Hepatocyte (in vitro differentiated cells): ENCODE data around the gene USP37. TPM values are rescaled to one million over a fixed set of nuclear protein-coding genes. Genes with fewer than 3 reads are reported as not detected.
A peak's percentile ranks its signal among the peaks of the same experiment; 100 is the strongest.

Experiments
- DNase-seq: peaks from one replicate; pipeline ENCODE4 v3.0.0-alpha.2; 2016; ENCODE audit warnings: low spot score
- H2AFZ ChIP-seq: fragments of 200-600 bp; sonication (generic); 2 replicates; pipeline ENCODE4 v1.6.0; 2016; ENCODE audit warnings: antibody characterized with exemption, mild to moderate bottlenecking
- H3K27ac ChIP-seq: fragments of 200-600 bp; sonication (generic); 2 replicates; pipeline ENCODE4 v1.5.1; 2016; ENCODE audit warnings: mild to moderate bottlenecking
- H3K27me3 ChIP-seq: fragments of 200-600 bp; sonication (generic); 2 replicates; pipeline ENCODE4 v1.6.1; 2016
- H3K36me3 ChIP-seq: fragments of 200-600 bp; sonication (generic); replicated peaks from 2 replicates; pipeline ENCODE4 v1.5.1; 2016; ENCODE audit warnings: low read depth; ENCODE audit not compliant: insufficient read depth
- H3K4me1 ChIP-seq: fragments of 200-600 bp; sonication (generic); 2 replicates; pipeline ENCODE4 v1.5.1; 2016; ENCODE audit warnings: mild to moderate bottlenecking, moderate library complexity; ENCODE audit not compliant: insufficient read depth
- H3K4me2 ChIP-seq: fragments of 200-600 bp; sonication (generic); 2 replicates; pipeline ENCODE4 v1.6.0; 2016
- H3K4me3 ChIP-seq: fragments of 200-600 bp; sonication (generic); 2 replicates; pipeline ENCODE4 v1.5.1; 2016; ENCODE audit warnings: mild to moderate bottlenecking
- H3K79me2 ChIP-seq: fragments of 200-600 bp; sonication (generic); 2 replicates; pipeline ENCODE4 v1.6.0; 2017; ENCODE audit warnings: mild to moderate bottlenecking
- H3K9me2 ChIP-seq: fragments of 200-600 bp; sonication (generic); replicated peaks from 2 replicates; pipeline ENCODE4 v1.6.0; 2017; ENCODE audit warnings: mild to moderate bottlenecking; ENCODE audit not compliant: insufficient read depth
- H3K9me3 ChIP-seq: fragments of 200-600 bp; sonication (generic); 2 replicates; pipeline ENCODE4 v1.5.1; 2016; ENCODE audit warnings: low read depth, mild to moderate bottlenecking
- H4K20me1 ChIP-seq: fragments of 200-600 bp; sonication (generic); 2 replicates; pipeline ENCODE4 v1.6.0; 2016; ENCODE audit warnings: mild to moderate bottlenecking; ENCODE audit not compliant: insufficient read depth, poor library complexity, severe bottlenecking
- CTCF ChIP-seq: fragments of 200-600 bp; sonication (generic); IDR thresholded peaks from 2 replicates; pipeline ENCODE4 v1.5.1; 2016; ENCODE audit warnings: antibody characterized with exemption, mild to moderate bottlenecking; ENCODE audit not compliant: poor library complexity
- EZH2 ChIP-seq: fragments of 200-600 bp; sonication (generic); IDR thresholded peaks from 2 replicates; pipeline ENCODE4 v1.6.1; 2016; ENCODE audit warnings: antibody characterized with exemption, mild to moderate bottlenecking, borderline replicate concordance
- EZH2phosphoT487 ChIP-seq: fragments of 200-600 bp; sonication (generic); IDR thresholded peaks from one replicate; pipeline ENCODE4 v1.6.1; 2018; ENCODE audit warnings: antibody characterized with exemption, mild to moderate bottlenecking, low read depth, moderate library complexity; ENCODE audit not compliant: unreplicated experiment, severe bottlenecking
- WGBS: methylation state at CpG from one replicate; pipeline ENCODE4 v1.1.6; 2016; ENCODE audit warnings: low lambda C conversion rate; ENCODE audit errors: missing lambda C conversion rate; 5-methylcytosine and 5-hydroxymethylcytosine counted together
- polyA plus RNA-seq: library from polyadenylated mRNA; unstranded; fragments of >200 nt; fragmentation: Nextera tagmentation; extraction: Ambion mirVana; gene quantifications from 2 replicates; pipeline ENCODE4 v1.2.1, GENCODE V29; 2016
- total RNA-seq: library from RNA; depleted of rRNA; stranded (reverse); fragments of >200 nt; gene quantifications from 2 replicates; pipeline ENCODE4 v1.2.3, GENCODE V29; 2014

The USP37 gene
- total and polyA plus RNA-seq, 2 experiments from 2014 or later: 5.7 to 10.2 TPM

DNA sequence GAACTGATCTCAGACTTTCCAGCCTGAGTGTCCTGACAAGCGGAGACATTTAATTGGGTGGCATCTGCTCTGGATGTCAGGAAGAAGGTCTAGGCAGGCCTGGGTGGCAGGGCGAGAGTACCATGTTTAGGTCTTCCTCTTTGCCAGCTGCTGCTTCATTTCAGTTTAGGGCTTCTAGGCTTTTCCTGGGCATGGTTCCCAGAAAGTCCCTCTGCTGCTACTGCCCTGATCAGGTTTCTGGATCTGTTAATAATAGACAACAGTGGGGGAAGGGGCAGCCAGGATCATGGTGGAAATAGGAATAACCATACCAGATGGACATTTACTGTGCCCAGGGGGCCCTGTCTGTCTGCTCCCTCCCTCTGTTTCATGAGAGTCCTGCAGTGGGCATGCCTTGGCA is 37.3 kb upstream of the USP37 start:
- Histone ChIP-seq H3K79me2 (no peaks in the 10 kb centered on the region), H2AFZ (no peak overlapping the region), H3K4me3 (no peak overlapping the region), H3K27me3 (no peaks in the 10 kb centered on the region), H3K9me2 (no peaks in the 10 kb centered on the region), H3K27ac (peak overlapping the region; percentile 53), H3K9me3 (no peaks in the 10 kb centered on the region), H3K36me3 (no peaks in the 10 kb centered on the region), H3K4me2 (no peak overlapping the region), H3K4me1 (peaks cover 3% of the 10 kb centered on the region), H4K20me1 (no peaks in the 10 kb centered on the region)
- TF ChIP-seq EZH2phosphoT487: no peak
- peak; percentile 50 for DNase-seq
- 80% methylated on average over 2 of the region's 2 CpGs for WGBS

DNA sequence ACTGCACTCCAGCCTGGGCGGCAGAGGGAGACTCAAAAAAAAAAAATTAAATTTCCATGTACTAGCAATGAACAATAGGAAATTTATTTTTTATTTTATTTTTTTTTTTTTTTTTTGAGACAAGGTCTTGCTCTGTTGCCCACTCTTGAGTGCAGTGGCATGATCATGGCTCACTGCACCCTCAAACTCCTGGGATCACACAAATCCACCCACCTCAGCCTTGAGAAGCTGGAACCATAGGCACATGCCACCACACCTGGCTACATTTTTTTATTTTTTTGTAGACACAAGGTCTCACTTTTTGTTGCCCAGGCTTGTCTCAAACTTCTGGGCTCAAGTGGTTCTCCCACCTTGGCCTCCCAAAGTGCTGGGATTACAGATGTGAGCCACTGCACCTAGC is 17.4 kb upstream of the USP37 start:
- Histone ChIP-seq H2AFZ (no peak overlapping the region), H3K79me2 (peaks cover 17% of the 10 kb centered on the region), H3K9me3 (no peaks in the 10 kb centered on the region), H3K27me3 (no peaks in the 10 kb centered on the region), H3K4me2 (no peak overlapping the region), H3K9me2 (no peaks in the 10 kb centered on the region), H4K20me1 (no peaks in the 10 kb centered on the region), H3K4me3 (no peak overlapping the region), H3K4me1 (no peaks in the 10 kb centered on the region), H3K27ac (no peak overlapping the region), H3K36me3 (no peaks in the 10 kb centered on the region)
- TF ChIP-seq EZH2phosphoT487 (no peak), CTCF (no peak), EZH2 (no peak)
- DNase-seq: no peak
- WGBS: 100% methylated on average over 1 of the region's 1 CpG

- Histone ChIP-seq H3K36me3 (no peaks in the 10 kb centered on the region), H3K9me3 (no peaks in the 10 kb centered on the region), H3K27me3 (no peaks in the 10 kb centered on the region), H3K9me2 (no peaks in the 10 kb centered on the region), H3K79me2 (peaks cover 30% of the 10 kb centered on the region), H4K20me1 (no peaks in the 10 kb centered on the region), H3K27ac (no peak overlapping the region), H2AFZ (no peak overlapping the region), H3K4me2 (no peak overlapping the region), H3K4me3 (no peak overlapping the region), H3K4me1 (no peaks in the 10 kb centered on the region)
- over 99% methylated on average over 6 of the region's 6 CpGs for WGBS
- DNase-seq: no peak
- no peak for TF ChIP-seq EZH2phosphoT487
- no peak for TF ChIP-seq CTCF
- TF ChIP-seq EZH2: no peak
Measured at GRCh38 chr2:218583983-218584850, 16.1 kb upstream of the USP37 start.

GRCh38 chr2:218582076-218582475 is 13.9 kb upstream of the USP37 start:
- Histone ChIP-seq H3K36me3 (no peaks in the 10 kb centered on the region), H3K9me2 (no peaks in the 10 kb centered on the region), H3K4me2 (no peak overlapping the region), H3K9me3 (no peaks in the 10 kb centered on the region), H3K27ac (no peak overlapping the region), H2AFZ (no peak overlapping the region), H3K4me1 (no peaks in the 10 kb centered on the region), H3K79me2 (peaks cover 48% of the 10 kb centered on the region), H4K20me1 (no peaks in the 10 kb centered on the region), H3K27me3 (no peaks in the 10 kb centered on the region), H3K4me3 (no peak overlapping the region)
- TF ChIP-seq EZH2phosphoT487 (no peak), EZH2 (no peak), CTCF (no peak)
- DNase-seq: no peak
- WGBS: 93% methylated on average over 7 of the region's 7 CpGs
